ENCODE results near the gene CYSTM1.

The CYSTM1 gene

GRCh38 chr5:140174465-140175366, at the start of gene CYSTM1:
Gene CYSTM1 (plus strand): TSS chr5:140175188. CDS start chr5:140194466, 19,278 bp downstream.
- H3K27ac ChIP-seq, result peak within 1 kb of the TSS; percentile 83
- DNase-seq (ENCODE audit: low spot score), result peak; percentile 99
- CTCF ChIA-PET, result interaction anchor here (0.6 to 1.6 kb wide), 5 partner anchors 16 to 196 kb away, joined by 3 to 7 read pairs (median 4); no protein-coding TSS in a partner anchor
- no peak for TF ChIP-seq CTCF (conservative IDR thresholded peaks at IDR 0.05; ENCODE audit: low read depth)
- POLR2A ChIA-PET (ENCODE audit: low non-redundant PET), result interaction anchor here (0.6 kb wide), 2 partner anchors 22 to 992 kb away, joined by 3 to 6 read pairs; no protein-coding TSS in a partner anchor

- POLR2A ChIA-PET (ENCODE audit: low non-redundant PET), result no interaction called here
Observed at GRCh38 chr5:140125637-140126036, 49.4 kb upstream of the CYSTM1 start, which contains the start of gene IGIP. Gene IGIP (plus strand): TSS chr5:140125937. CDS start chr5:140128477, 2,540 bp downstream.

GRCh38 chr5:140126315-140127012, 48.5 kb upstream of the CYSTM1 start:
- ChIA-PET POLR2A (ENCODE audit: low non-redundant PET) (no interaction called here), CTCF (no interaction called here)
- TF ChIP-seq CTCF (conservative IDR thresholded peaks at IDR 0.05; ENCODE audit: low read depth), result no peak
- no peak for DNase-seq (ENCODE audit: low spot score)
- no peak overlapping the region for H3K27ac ChIP-seq

More at GRCh38 chr5:140125637-140126036, 49.4 kb upstream of the CYSTM1 start, which contains the start of gene IGIP:
- CTCF ChIA-PET, result interaction anchor here (0.7 kb wide), 1 partner anchor 10 kb away, joined by 4 read pairs; no protein-coding TSS in a partner anchor
- no peak for DNase-seq (ENCODE audit: low spot score)
- no peak for TF ChIP-seq CTCF (conservative IDR thresholded peaks at IDR 0.05; ENCODE audit: low read depth)
- no peak within 1 kb of the TSS for H3K27ac ChIP-seq

- ChIA-PET POLR2A (ENCODE audit: low non-redundant PET) (no interaction called here), CTCF (interaction anchor here (0.5 kb wide), 1 partner anchor 53 kb away, joined by 5 read pairs; no protein-coding TSS in a partner anchor)
- no peak for DNase-seq (ENCODE audit: low spot score)
- H3K27ac ChIP-seq, result no peak overlapping the region
- no peak for TF ChIP-seq CTCF (conservative IDR thresholded peaks at IDR 0.05; ENCODE audit: low read depth)
Observed at GRCh38 chr5:140128376-140128775, 46.6 kb upstream of the CYSTM1 start.

GRCh38 chr5:140130949-140131733, 43.8 kb upstream of the CYSTM1 start:
- no peak for DNase-seq (ENCODE audit: low spot score)
- ChIA-PET POLR2A (ENCODE audit: low non-redundant PET) (no interaction called here), CTCF (interaction anchor here (0.6 to 2.0 kb wide), 3 partner anchors 12 to 162 kb away, joined by 3 to 10 read pairs (median 6); partner anchors contain the start of gene NRG2)
- no peak overlapping the region for H3K27ac ChIP-seq
- no peak for TF ChIP-seq CTCF (conservative IDR thresholded peaks at IDR 0.05; ENCODE audit: low read depth)
